NCI-H526 (cell line): ENCODE results near the gene DHRS3.
"Not testable (repeated sequence)": the region's sequence is repeated elsewhere in the genome, so short reads cannot be mapped to it uniquely, and the experiment has no call there.

Source experiments
- DNase-seq, 2 experiments: peaks; one replicate each; lab custom pipeline; 2025; lab: John Stamatoyannopoulos, UW

DHRS3 gene

DNA sequence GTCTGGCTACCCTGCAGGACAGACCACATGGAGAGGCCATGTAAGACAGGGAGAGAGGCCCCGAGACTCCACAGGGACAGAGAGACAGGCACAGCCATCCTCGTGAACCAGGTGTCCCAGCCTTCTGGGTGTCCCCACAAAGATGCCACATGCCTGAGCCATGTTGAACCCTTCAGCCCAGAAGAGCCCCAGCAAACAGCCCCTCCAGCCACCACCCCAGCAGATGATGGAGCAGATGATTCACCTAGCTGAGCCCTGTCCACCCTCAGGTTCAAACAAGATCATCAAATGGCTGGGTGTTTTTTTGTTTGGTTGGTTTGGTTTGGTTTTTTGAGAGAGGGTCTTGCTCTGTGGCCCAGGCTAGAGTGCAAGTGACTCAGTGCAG lies 78.7 kb downstream of the DHRS3 start:
- DNase-seq, result no peak

DNA sequence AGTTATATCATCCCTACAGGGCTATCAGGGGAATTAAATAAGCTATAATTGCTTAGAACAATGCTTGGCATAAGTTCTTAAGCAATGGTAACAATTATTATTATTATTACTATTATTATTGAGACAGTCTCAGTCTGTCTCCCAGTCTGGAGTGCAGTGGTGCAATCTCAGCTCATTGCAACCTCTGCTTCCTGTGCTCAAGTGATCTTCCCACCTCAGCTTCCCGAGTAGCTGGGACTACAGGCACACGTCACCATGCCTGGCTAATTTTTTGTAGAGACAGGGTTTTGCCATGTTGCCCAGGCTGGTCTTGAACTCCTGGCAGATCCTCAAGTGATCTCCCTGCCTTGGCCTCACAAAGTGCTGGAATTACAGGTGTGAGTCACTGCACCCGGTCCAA lies 79.5 kb downstream of the DHRS3 start:
- not testable (repeated sequence) for DNase-seq

DNA sequence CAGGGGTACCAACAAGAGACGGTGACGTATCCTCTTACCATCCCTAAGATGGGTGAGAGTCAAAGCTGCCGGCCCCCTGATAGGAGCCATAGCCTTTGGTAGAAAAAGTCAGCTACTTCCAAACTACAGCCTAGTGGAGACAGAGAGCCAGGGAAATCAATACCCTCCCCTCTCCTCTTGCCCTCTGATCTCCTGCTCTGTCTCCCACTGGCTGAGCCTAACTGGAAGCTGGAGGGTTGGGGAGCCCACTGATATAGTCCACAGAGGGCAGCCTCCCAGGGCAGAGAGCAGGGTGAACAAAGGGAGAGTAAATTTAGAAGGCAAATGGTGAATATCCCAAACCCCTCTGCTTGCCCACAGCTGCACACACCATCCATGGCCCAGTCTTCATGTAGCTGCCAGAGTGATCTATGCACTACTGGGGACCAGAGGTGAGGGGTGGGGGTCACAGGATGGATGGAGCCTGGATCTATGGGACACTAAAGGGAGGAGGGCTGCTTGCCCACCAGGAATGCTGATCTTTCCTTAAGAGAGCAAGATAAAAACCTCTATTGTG lies 80.0 kb downstream of the DHRS3 start:
- no peak for DNase-seq

DNA sequence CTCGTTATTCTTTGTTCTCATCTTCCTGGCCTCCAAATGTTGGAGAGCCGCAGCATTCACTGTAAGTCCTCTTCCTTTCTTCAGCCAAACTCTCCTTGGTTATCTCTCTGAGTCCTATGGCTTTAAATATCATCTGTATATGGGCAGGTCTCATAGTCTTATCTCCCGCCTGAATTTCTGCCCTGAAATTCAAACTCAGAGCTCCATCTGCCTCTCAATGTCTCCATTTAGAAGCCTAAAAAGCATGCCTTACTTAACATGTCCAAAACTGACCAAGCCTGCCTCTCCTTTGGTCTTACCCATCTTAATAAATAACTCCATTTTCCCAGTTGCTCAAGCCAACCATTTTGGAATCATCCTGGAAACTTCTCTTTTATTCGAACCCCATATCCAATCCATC lies 80.7 kb downstream of the DHRS3 start:
- no peak for DNase-seq

DNA sequence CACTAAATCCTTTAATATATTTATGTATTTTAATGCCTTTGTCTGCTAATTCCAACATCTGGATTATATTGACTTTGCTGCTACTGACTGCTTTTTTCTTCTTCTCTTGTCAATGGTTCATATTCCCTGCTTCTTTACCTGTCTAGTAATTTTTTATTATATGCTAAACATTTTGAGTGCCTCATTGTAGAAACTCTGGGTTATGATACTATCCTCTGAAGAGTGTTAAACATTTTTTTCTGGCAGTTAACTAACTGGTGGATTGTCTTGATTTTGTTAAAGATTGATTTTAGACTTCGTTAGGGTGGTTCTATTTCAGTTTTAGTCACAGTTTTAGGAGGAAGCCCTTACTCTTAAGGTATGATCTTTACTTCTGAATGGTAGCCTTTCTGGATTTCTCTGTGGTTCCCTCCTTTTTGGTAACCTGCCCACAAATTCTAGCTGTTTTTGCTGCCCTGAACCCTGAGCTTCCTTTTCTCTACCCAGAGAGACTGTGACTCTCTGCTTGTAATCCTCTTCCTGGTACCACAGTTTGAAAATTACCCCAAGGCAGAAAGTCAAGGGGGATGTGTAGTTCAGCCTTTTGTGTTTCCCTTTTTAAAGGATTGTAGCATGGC lies 81.9 kb downstream of the DHRS3 start:
- DNase-seq, result no peak

DNA sequence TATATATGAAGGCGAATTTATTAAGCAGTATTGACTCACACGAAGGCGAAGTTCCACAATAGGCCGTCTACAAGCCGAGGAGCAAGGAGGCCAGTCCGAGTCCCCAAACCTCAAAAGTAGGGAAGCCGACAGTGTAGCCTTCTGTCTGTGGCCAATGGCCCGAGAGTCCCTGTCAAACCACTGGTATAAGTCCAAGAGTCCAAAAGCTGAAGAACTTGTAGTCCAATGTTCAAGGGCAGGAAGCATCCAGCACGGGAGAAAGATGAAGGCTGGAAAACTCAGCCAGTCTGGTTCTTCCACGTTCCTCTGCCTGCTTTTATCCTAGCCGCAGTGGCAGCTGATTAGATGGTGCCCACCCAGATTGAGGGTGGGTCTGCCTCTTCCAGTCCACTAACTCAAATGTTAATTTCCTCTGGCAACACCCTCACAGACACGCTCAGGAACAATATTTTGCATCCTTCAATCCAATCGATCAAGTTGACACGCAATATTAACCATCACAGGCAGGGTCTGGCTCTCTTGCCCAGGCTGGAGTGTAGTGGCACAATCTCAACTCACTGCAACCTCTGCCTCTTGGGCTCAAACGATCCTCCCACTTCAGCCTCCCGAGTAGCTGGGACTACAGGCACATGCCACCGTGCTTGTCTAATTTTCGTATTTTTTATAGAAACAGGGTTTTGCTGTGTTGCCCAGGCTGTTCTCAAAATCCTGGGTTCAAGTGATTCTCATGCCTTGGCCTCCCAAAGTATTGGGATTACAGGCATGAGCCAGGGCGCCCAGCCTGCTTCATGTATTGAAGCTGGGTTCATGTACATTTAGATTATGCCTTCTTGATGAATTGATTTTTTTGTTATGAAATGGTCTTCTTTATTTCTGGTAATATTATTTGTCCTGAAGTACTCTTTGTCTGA lies 85.3 kb downstream of the DHRS3 start:
- DNase-seq, result no peak

DNA sequence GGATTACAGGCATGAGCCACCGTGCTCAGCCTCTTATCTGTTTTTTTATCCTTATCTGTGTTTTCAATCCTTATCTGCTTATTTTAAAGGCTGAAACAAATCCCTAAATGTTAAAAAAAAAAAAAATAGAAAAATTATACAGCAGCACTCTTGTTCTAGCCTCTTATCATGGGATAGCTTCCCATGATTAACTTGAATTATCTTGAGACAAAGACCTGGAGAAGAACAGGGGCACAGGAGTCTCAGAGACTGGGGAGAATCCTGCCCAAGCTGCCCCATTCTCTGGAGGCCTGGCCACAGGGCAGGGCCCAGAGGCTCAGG lies 86.9 kb downstream of the DHRS3 start:
- no peak for DNase-seq

DNA sequence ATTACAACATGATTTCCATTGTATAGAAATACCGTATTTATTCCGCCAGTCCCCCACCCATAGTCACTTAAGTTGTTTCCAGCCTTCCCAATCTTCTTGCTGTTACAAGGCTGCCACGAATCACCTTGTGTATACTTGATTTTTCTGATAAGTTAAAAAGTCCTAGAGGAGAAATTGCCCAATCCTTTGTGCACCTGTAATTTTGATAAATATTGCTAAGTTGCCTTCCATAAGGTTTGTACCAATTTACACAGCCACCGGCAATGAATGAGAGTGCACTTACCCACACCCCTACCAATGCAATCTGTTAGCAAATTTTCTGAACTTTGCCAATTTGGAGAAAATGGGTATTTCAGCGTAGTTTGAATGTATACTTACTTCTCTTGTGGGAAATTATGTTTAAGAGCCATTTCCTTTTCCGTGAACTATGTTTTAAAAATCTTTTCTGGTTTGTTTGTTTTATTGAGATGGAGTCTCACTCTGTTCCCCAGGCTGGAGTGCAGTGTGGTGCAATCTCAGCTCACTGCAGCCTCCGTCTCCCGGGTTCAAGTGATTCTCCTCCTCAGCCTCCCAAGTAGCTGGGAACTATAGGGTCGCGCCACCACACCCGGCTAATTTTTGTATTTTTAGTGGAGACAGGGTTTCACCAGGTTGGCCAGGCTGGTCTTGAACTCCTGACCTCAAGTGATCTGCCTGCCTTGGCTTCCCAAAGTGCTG lies 87.4 kb downstream of the DHRS3 start:
- DNase-seq, result no peak

DNA sequence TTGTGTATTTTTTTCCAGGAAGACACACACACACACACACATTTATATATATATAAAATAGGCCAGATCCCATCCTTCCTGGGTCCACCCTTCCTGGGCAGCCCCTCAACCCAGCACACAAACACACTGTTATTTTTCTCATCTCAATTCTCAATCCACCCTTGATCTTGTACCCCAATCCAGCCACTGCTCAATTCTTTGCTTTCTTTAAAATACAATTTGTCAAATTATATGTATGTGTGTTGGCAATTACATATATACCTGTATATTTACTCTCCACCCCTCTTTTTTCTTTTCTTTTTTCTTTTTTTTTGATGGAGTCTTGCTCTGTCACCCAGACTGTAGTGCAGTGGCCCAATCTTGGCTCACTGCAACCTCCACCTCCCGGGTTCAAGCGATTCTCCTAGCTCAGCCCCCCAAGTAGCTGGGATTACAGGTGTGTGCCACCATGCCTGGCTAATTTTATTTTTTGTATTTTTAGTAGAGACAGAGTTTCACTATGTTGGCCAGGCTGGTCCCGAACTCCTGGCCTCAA lies 88.3 kb downstream of the DHRS3 start:
- no peak for DNase-seq

DNA sequence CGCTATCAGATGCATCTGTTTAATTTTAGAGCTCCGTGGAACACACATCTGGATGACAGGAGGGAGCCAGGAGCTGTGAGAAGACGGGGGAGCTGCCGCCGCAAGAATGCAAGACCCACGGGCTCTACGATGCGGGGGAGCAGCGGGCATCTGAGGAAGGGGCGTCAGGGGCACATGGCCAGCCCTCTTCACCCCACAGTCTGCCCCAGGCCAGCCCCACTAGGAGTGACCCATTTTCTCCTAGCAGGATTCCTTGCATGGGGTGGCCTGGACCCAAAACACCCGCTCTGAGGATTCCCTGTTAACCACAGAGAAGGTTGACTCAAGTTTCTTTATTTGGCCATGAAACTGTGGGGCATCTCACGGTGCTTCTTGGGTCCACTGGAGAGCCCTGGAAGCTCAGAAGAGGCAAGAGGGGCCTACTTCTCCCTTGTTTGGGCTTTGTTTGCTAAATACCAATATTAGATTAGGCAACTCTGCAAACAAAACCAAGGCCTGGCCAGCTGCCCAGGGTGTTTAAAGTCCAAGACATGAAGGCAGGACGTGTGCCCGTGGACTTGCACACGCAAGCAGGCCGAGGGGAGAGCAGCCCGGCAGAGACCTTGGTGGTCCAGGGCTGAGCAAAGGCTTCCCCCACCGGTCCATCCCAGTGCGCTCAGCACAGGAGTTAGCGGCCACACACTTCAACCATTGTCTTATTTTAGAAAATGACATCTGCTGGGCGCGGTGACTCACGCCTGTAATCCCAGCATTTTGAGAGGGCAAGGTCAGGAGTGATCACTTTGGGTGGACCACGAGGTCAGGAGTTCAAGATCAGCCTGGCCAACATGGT lies 89.8 kb downstream of the DHRS3 start:
- no peak for DNase-seq

DNA sequence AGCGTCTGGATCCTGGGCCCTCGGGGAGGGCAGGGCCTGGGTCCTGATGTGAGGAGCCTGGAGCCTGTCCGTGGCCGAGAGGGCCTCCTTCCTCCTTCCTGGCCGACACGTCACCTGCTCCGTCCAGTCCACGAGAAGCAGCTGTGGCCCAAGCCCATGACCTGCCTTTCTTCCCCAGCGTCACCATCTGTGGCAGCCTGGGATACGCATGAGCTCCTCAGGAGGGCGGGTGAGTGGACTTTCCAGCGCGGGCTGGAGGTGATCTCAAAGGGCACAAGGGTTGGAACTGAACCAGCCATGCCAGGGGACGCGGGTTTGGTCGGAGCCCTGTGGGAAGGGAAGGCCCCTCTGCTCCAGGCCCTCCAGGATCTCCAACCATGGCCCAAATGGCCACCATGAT lies 90.4 kb downstream of the DHRS3 start:
- DNase-seq, result no peak

DNA sequence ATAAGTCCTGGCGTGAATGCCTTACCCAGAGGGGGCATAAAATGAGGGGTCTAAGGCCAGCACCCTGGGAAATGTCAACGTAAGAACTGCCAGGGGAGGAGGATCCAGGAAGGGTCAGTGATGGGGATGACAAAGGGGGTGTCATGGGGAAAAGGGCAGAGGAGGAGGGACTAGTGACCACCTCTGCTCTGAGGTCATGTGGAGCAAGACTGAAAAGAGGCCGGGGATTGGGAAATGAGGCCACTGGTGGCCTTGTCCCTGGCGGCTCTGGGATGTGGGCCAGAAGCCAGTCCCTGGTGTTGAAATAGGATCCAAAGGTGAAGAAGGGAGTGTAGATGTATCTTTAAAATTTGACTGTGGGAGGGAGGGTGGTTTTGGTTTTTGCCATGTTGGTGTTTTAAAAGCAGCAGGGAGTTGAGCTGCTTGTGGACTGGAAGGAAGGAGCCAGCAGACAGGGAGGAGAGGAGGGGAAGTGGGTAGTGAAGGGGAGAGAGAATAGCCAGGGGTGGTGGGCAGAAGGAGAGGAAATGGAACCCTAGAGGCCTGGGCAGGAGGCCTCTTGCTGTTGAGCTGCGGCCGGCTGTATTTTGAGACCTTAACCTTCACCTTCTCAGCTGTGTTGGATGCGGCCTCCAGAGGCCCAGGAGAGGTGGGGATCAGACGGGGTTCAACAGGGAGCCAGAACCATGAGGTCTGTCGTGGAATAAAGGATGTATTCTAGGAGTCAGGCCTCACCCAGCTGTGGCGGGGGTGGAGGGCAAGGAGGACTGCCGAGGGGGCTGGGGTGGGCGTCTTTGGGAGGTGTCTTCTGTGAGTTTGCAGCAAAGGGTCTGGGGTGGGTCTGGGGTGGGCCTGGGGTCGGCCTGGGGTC lies 92.5 kb downstream of the DHRS3 start:
- DNase-seq, result no peak

DNA sequence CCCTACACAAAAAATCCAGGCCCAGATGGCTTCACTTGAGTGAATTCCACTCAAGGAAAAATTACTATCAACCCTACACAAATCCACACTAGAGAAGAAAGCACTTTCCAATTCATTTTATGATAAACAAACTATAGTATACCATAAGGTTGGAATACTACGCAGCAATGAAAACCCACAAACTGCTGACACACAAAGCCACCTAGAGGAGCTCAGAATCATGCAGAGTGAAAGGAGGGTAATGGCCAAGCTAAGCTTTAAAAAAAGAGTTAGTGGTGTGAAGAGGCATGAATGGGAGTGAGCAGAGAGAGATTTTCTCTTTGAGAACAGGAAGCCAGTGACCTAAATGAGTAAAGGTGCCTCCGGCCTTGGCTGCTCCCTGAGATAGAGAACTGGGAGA lies 93.7 kb downstream of the DHRS3 start:
- DNase-seq, result no peak

DNA sequence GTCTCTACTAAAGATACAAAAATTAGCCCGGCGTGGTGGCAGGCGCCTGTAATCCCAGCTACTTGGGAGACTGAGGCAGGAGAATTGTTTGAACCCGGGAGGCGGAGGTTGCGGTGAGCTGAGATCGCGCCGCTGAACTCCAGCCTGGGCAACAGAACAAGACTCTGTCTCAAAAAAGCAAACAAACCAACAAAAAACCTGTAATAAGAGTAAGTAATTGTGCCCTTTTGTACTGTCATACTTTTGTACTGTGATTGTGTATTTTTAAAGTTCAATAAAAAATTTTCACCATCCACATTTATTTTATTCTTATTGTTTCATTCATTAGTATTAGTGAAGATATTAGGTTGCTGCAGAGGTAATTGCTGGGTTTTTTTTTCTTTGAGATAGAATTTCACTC lies 95.2 kb downstream of the DHRS3 start:
- not testable (repeated sequence) for DNase-seq

DNA sequence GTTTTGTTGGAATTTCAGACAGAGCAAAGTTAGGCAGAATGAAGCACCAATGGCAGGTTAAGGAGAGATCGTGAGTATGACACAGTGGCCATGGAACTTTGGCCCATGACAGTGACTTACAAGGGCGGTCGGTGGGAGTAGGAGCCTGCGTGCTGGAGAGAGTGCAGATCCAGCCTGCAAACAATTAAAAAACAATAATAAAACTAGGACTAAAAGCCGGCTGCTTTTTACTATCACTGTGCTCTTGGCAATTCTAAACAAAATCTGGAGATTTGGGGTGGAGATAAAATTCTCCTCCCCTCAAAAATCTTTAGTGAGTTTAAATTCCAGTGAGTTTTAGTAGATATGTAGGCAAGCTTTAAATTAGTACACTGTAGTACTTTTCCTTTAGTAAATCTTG lies 96.9 kb downstream of the DHRS3 start:
- DNase-seq, result no peak

DNA sequence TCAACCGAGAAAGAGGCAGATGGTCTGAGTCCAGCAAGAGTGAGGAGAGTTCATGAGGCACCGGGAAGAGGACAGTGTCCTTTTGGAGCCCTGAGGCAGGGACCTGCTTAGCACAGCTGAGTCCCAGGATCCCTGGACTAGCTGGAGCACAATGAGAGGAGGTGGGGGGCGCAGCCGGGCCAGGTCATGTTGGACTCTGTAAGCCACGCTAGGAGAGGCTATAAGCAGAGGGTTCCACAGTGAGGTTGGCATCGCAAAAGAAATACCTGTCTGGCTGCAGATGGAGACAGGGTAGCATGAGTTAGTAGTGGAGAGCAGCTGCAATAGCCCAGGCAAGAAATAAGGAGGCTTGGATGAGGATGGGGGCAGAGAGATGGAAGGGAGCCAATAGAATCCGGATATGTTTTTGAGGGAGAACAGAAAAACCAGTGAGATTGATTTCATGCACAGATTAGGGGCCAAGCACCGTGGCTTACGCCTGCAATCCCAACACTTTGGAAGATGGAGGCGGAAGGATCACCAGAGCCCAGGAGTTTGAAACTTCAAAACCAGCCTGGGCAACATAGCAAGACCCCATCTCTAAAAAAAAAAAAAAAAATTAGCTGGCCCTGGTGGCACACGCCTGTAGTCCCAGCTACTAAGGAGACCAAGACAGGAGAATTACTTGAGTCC lies 98.2 kb downstream of the DHRS3 start:
- no peak for DNase-seq

DNA sequence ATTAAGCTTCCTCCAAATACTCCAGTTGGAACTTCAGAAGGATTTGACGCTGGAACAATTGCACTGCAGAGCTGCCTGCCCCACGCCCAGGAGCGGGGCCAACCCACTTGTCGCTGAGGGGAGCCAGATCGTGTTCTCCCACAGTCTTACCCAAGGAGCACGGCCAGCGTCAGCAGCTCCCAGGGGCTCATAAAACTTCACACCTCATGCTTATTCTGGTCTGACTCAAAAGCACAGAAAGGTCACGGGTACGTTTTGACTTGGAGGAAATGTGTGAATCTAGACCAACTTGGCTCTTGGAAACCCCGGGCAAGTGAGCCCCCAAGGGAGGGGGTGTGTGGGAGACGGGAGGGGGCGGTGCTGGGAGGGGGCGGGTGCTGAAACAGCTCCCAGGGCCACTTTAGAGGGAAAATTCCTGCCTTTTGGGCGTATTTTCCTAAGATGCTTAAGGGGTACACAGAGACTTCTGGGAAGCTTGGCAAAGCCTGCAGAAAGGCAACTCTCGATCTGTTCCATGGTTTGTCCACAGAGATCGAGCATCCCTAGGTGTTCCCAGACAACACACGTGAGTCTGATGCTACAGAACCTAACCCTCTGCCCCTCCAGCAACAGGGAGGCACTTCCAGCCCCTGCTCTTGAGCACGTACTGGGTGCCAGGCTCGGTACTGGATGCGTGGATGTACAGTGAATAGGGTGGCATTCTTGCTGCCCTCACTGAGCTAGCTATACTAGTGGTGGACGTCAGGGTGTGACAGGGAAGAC lies 98.9 kb downstream of the DHRS3 start:
- DNase-seq, result no peak
